HL-60 (cell line): ENCODE results near the gene EGR4.

Experiments
- DNase-seq, 2 experiments: peaks; one replicate each; pipeline ENCODE4 v3.0.0-alpha.2; 2010 to 2020; ENCODE audit warnings: low read depth in 1 of 2, low spot score in 1 of 2
- H3K27ac ChIP-seq: fragments of 250-450 bp; sonication (Bioruptor Pico); replicated peaks from 2 replicates; pipeline ENCODE4 v1.5.1; 2020; ENCODE audit warnings: mild to moderate bottlenecking, moderate library complexity
- H3K27me3 ChIP-seq: fragments of 250-450 bp; sonication (Bioruptor Pico); 2 replicates; pipeline ENCODE4 v1.5.1; 2021; ENCODE audit warnings: mild to moderate bottlenecking, moderate library complexity; ENCODE audit not compliant: insufficient read depth, poor library complexity, severe bottlenecking
- H3K4me3 ChIP-seq: replicated peaks from 2 replicates; pipeline ENCODE4 v1.5.1; 2011; ENCODE audit warnings: mild to moderate bottlenecking, control low read depth, low read length; ENCODE audit not compliant: insufficient read depth
- CTCF ChIP-seq: IDR thresholded peaks from one replicate; pipeline ENCODE4 v1.5.1; 2011; ENCODE audit warnings: low read length, control low read depth, inconsistent platforms; ENCODE audit not compliant: insufficient read depth
- GABPA ChIP-seq: IDR thresholded peaks from 2 replicates; pipeline ENCODE4 v1.6.1; 2012; ENCODE audit warnings: low read depth
- POLR2AphosphoS5 ChIP-seq: IDR thresholded peaks from 2 replicates; pipeline ENCODE4 v1.6.1; 2012; ENCODE audit warnings: low read depth
- REST ChIP-seq: IDR thresholded peaks from 2 replicates; pipeline ENCODE4 v1.6.1; 2012; ENCODE audit warnings: low read depth; ENCODE audit not compliant: insufficient replicate concordance
- SPI1 ChIP-seq: IDR thresholded peaks from 2 replicates; pipeline ENCODE4 v1.6.1; 2012; ENCODE audit warnings: low read depth, mild to moderate bottlenecking, borderline replicate concordance

The EGR4 gene

GRCh38 chr2:73314441-73314840 lies 21.1 kb upstream of the EGR4 start:
- Histone ChIP-seq H3K27ac (no peak overlapping the region), H3K4me3 (no peak overlapping the region), H3K27me3 (no peaks in the 10 kb centered on the region)
- no peak for DNase-seq
- TF ChIP-seq SPI1 (no peak), CTCF (no peak), GABPA (no peak)

GRCh38 chr2:73307720-73308119 lies 14.4 kb upstream of the EGR4 start:
- no peak overlapping the region for H3K4me3 ChIP-seq
- H3K27ac ChIP-seq: no peak overlapping the region
- DNase-seq: no peak
- TF ChIP-seq SPI1 (no peak), CTCF (no peak), REST (no peak), GABPA (no peak), POLR2AphosphoS5 (no peak)
- peaks cover 6% of the 10 kb centered on the region for H3K27me3 ChIP-seq

- TF ChIP-seq REST: no peak
- TF ChIP-seq CTCF: no peak
- TF ChIP-seq GABPA: no peak
- H3K27me3 ChIP-seq: peaks cover 10% of the 10 kb centered on the region
- H3K4me3 ChIP-seq: no peak overlapping the region
- no peak for DNase-seq
- no peak overlapping the region for H3K27ac ChIP-seq
These were observed 8.3 kb upstream of the EGR4 start for GRCh38 chr2:73301636-73302035.

GRCh38 chr2:73300926-73301325 lies 7.6 kb upstream of the EGR4 start:
- no peak for DNase-seq
- Histone ChIP-seq H3K4me3 (no peak overlapping the region), H3K27me3 (peaks cover 13% of the 10 kb centered on the region), H3K27ac (no peak overlapping the region)
- TF ChIP-seq CTCF: no peak
- TF ChIP-seq REST: no peak
- no peak for TF ChIP-seq SPI1
- no peak for TF ChIP-seq POLR2AphosphoS5
- TF ChIP-seq GABPA: no peak
